ENCODE data around the gene RGS18. TPM values are rescaled to one million over a fixed set of nuclear protein-coding genes. Genes with fewer than 3 reads are reported as not detected.
"Not testable (repeated sequence)": the region's sequence is repeated elsewhere in the genome, so short reads cannot be mapped to it uniquely, and the experiment has no call there.

The RGS18 gene
- total RNA-seq, 2 experiments from 2014 or later: 14.6 TPM; not detected in 1

GRCh38 chr1:192162376-192162775, 4.1 kb downstream of the RGS18 start:
- TF ChIP-seq EZH2phosphoT487 (IDR thresholded peaks at IDR 0.05; ENCODE audit: borderline replicate concordance, low read depth, low read length) (no peak), CTCF (conservative IDR thresholded peaks at IDR 0.05; ENCODE audit: low read length) (no peak)

GRCh38 chr1:192165002-192165401, 6.7 kb downstream of the RGS18 start:
- POLR2A ChIA-PET; CTCF ChIA-PET (ENCODE audit: unreplicated experiment); H3K4me3 ChIP-seq (ENCODE audit: low read depth, low read length, poor library complexity, severe bottlenecking); H4K20me1 ChIP-seq (ENCODE audit: insufficient read depth, low read length); intact Hi-C loops (cut with micrococcal nuclease; ENCODE audit: unreplicated experiment); BruUV-seq (replicated peaks); H2AFZ ChIP-seq (ENCODE audit: low read length); H3K4me2 ChIP-seq (ENCODE audit: low read length); H3K9me3 ChIP-seq (ENCODE audit: low read length); H3K36me3 ChIP-seq (ENCODE audit: insufficient read depth, low read length); H3K9me2 ChIP-seq (ENCODE audit: insufficient read depth, low read length); H3K79me2 ChIP-seq (ENCODE audit: insufficient read depth, low read depth, low read length); H3K4me1 ChIP-seq (ENCODE audit: insufficient read depth, low read length, poor library complexity, severe bottlenecking); DNase-seq (ENCODE audit: low spot score); H3K27ac ChIP-seq (ENCODE audit: low read depth, low read length, poor library complexity, severe bottlenecking): not testable (repeated sequence)

More at GRCh38 chr1:192162376-192162775, 4.1 kb downstream of the RGS18 start:
- Histone ChIP-seq H3K4me1 (ENCODE audit: insufficient read depth, low read length, poor library complexity, severe bottlenecking) (no peaks in the 10 kb centered on the region), H3K27ac (ENCODE audit: low read depth, low read length, poor library complexity, severe bottlenecking) (no peak overlapping the region), H2AFZ (ENCODE audit: low read length) (no peak overlapping the region), H3K9me3 (ENCODE audit: low read length) (no peaks in the 10 kb centered on the region), H3K4me3 (ENCODE audit: low read depth, low read length, poor library complexity, severe bottlenecking) (no peak overlapping the region), H3K4me2 (ENCODE audit: low read length) (no peak overlapping the region), H3K36me3 (ENCODE audit: insufficient read depth, low read length) (no peaks in the 10 kb centered on the region), H4K20me1 (ENCODE audit: insufficient read depth, low read length) (no peaks in the 10 kb centered on the region), H3K9me2 (ENCODE audit: insufficient read depth, low read length) (no peaks in the 10 kb centered on the region), H3K79me2 (ENCODE audit: insufficient read depth, low read depth, low read length) (no peaks in the 10 kb centered on the region)
- DNase-seq (ENCODE audit: low spot score): no peak
- POLR2A ChIA-PET: interaction anchor here (1.6 kb wide), 1 partner anchor 8 kb away, joined by 6 read pairs; no protein-coding TSS in a partner anchor
- intact Hi-C loops (cut with micrococcal nuclease; ENCODE audit: unreplicated experiment): no loop called here
- CTCF ChIA-PET (ENCODE audit: unreplicated experiment): no interaction called here
- no TSS peak for BruUV-seq (replicated peaks)

- ChIA-PET POLR2A (interaction anchor here (0.5 to 1.1 kb wide), 2 partner anchors 8 to 113 kb away, joined by 3 read pairs; no protein-coding TSS in a partner anchor), CTCF (ENCODE audit: unreplicated experiment) (no interaction called here)
- TF ChIP-seq CTCF (conservative IDR thresholded peaks at IDR 0.05; ENCODE audit: low read length) (no peak), EZH2phosphoT487 (IDR thresholded peaks at IDR 0.05; ENCODE audit: borderline replicate concordance, low read depth, low read length) (no peak)
- Histone ChIP-seq H3K4me2 (ENCODE audit: low read length) (no peak overlapping the region), H3K27ac (ENCODE audit: low read depth, low read length, poor library complexity, severe bottlenecking) (no peak overlapping the region), H4K20me1 (ENCODE audit: insufficient read depth, low read length) (no peaks in the 10 kb centered on the region), H3K4me3 (ENCODE audit: low read depth, low read length, poor library complexity, severe bottlenecking) (no peak overlapping the region), H3K36me3 (ENCODE audit: insufficient read depth, low read length) (no peaks in the 10 kb centered on the region), H3K79me2 (ENCODE audit: insufficient read depth, low read depth, low read length) (no peaks in the 10 kb centered on the region), H2AFZ (ENCODE audit: low read length) (no peak overlapping the region), H3K9me2 (ENCODE audit: insufficient read depth, low read length) (no peaks in the 10 kb centered on the region), H3K9me3 (ENCODE audit: low read length) (no peaks in the 10 kb centered on the region), H3K4me1 (ENCODE audit: insufficient read depth, low read length, poor library complexity, severe bottlenecking) (no peaks in the 10 kb centered on the region)
- intact Hi-C loops (cut with micrococcal nuclease; ENCODE audit: unreplicated experiment): no loop called here
- no TSS peak for BruUV-seq (replicated peaks)
- no peak for DNase-seq (ENCODE audit: low spot score)
Observed at GRCh38 chr1:192167011-192167410, 8.7 kb downstream of the RGS18 start.
